A549 (cell line): ENCODE results near the gene HOXA10. TPM values are rescaled to one million over a fixed set of nuclear protein-coding genes. Genes with fewer than 3 reads are reported as not detected.

Experiments
- ATAC-seq, 2 experiments: fragments of 200-7000 bp in 1 of 2; fragments of >200 bp in 1 of 2; cut with Nextera tagmentation in 1 of 2; cut with Tn5 transposase in 1 of 2; 3 replicates each; pipeline versions ENCODE4 v1.8.0 to v1.9.1; 2018 to 2020; ENCODE audit warnings: mild to moderate bottlenecking in 1 of 2, moderate library complexity in 1 of 2
- CTCF ChIA-PET: fragments of 300-600 bp; sonication (Branson Sonifier 250); formaldehyde crosslinking; extraction: SDS; loops from one replicate; lab custom pipeline; 2021; ENCODE audit warnings: antibody characterized with exemption, inconsistent platforms; lab: Yijun Ruan, JAX
- POLR2A ChIA-PET: fragments of 350-600 bp; formaldehyde crosslinking; extraction: SDS; loops from one replicate; lab custom pipeline; 2021; ENCODE audit warnings: antibody characterized with exemption, inconsistent platforms; lab: Yijun Ruan, JAX
- DNase-seq, 2 experiments: peaks; one replicate each; pipeline versions ENCODE4 v3.0.0 to v3.0.0-alpha.2; 2011 to 2016; ENCODE audit warnings: low read depth in 1 of 2, low spot score in 1 of 2
- FAIRE-seq: peaks from 2 replicates; lab custom pipeline; 2011; peaks lifted over from hg19 to GRCh38; lab: Jason Lieb, UNC
- H3K27ac ChIP-seq, 2 experiments: fragments of >200 bp; sonication (Bioruptor Twin); formaldehyde crosslinking; 3 replicates each; pipeline ENCODE4 v1.5.1; 2016 to 2017
- H3K4me1 ChIP-seq: fragments of >200 bp; sonication (Bioruptor Twin); formaldehyde crosslinking; 3 replicates; pipeline ENCODE4 v1.6.1; 2016
- H3K4me2 ChIP-seq: fragments of >200 bp; sonication (Bioruptor Twin); formaldehyde crosslinking; 3 replicates; pipeline ENCODE4 v1.6.1; 2016
- H3K4me3 ChIP-seq: fragments of >200 bp; sonication (Bioruptor Twin); formaldehyde crosslinking; 3 replicates; pipeline ENCODE4 v1.5.1; 2016
- H3K9me3 ChIP-seq: fragments of >200 bp; sonication (Bioruptor Twin); formaldehyde crosslinking; 3 replicates; pipeline ENCODE4 v1.6.1; 2016
- CBX2 ChIP-seq: fragments of 200-600 bp; sonication (generic); IDR thresholded peaks from 2 replicates; pipeline ENCODE4 v1.6.1; 2016; ENCODE audit warnings: low read depth, mild to moderate bottlenecking, borderline replicate concordance
- CBX8 ChIP-seq: fragments of 200-600 bp; sonication (generic); IDR thresholded peaks from 2 replicates; pipeline ENCODE4 v1.6.1; 2016
- CHD2 ChIP-seq: fragments of 150-350 bp; IDR thresholded peaks from 2 replicates; pipeline ENCODE4 v1.6.1; 2014; ENCODE audit warnings: low read length; ENCODE audit not compliant: partially characterized antibody
- EHMT2 ChIP-seq: fragments of 200-600 bp; sonication (generic); IDR thresholded peaks from 2 replicates; pipeline ENCODE4 v1.6.1; 2016; ENCODE audit warnings: antibody characterized with exemption, low read depth, mild to moderate bottlenecking, moderate library complexity
- EP300 ChIP-seq, 2 experiments: fragments of >200 bp; sonication (Bioruptor Twin); formaldehyde crosslinking; IDR thresholded peaks; 2 replicates in 1 of 2; 3 replicates in 1 of 2; pipeline ENCODE4 v1.6.1; 2016 to 2017
- FOSB ChIP-seq: fragments of 250-450 bp; sonication (Bioruptor Pico); IDR thresholded peaks from 2 replicates; pipeline ENCODE4 v1.5.0; 2020; ENCODE audit warnings: mild to moderate bottlenecking, moderate library complexity
- FOXS1 ChIP-seq: fragments of 250-450 bp; sonication (Bioruptor Pico); IDR thresholded peaks from 2 replicates; pipeline ENCODE4 v1.5.0; 2020; ENCODE audit warnings: mild to moderate bottlenecking, moderate library complexity
- GATA3 ChIP-seq: IDR thresholded peaks from 2 replicates; pipeline ENCODE4 v1.6.1; 2012; ENCODE audit warnings: borderline replicate concordance
- HOXA7 ChIP-seq: fragments of 250-450 bp; sonication (Bioruptor Pico); IDR thresholded peaks from 2 replicates; pipeline ENCODE4 v1.5.0; 2020; ENCODE audit warnings: mild to moderate bottlenecking, moderate library complexity
- HOXB13 ChIP-seq: fragments of 250-450 bp; sonication (Bioruptor Pico); IDR thresholded peaks from 2 replicates; pipeline ENCODE4 v1.5.0; 2020; ENCODE audit warnings: low read depth, mild to moderate bottlenecking, moderate library complexity
- HOXB5 ChIP-seq: fragments of 250-450 bp; sonication (Bioruptor Pico); IDR thresholded peaks from 2 replicates; pipeline ENCODE4 v1.5.0; 2020; ENCODE audit warnings: mild to moderate bottlenecking, moderate library complexity
- JUNB ChIP-seq: fragments of >200 bp; sonication (Bioruptor Twin); formaldehyde crosslinking; IDR thresholded peaks from 2 replicates; pipeline ENCODE4 v1.6.1; 2016
- KDM1A ChIP-seq: fragments of 200-600 bp; sonication (generic); IDR thresholded peaks from 2 replicates; pipeline ENCODE4 v1.6.1; 2016; ENCODE audit warnings: low read depth, mild to moderate bottlenecking
- KDM5A ChIP-seq: fragments of 200-600 bp; sonication (generic); IDR thresholded peaks from 2 replicates; pipeline ENCODE4 v1.6.1; 2016; ENCODE audit warnings: antibody characterized with exemption, mild to moderate bottlenecking
- MAZ ChIP-seq: fragments of 150-350 bp; IDR thresholded peaks from 2 replicates; pipeline ENCODE4 v1.6.1; 2014; ENCODE audit warnings: antibody characterized with exemption, low read depth, low read length, borderline replicate concordance
- NPAS2 ChIP-seq: fragments of 250-450 bp; sonication (Bioruptor Pico); IDR thresholded peaks from 2 replicates; pipeline ENCODE4 v1.8.0; 2022; ENCODE audit warnings: mild to moderate bottlenecking, moderate library complexity, borderline replicate concordance
- NR3C1 ChIP-seq: fragments of >200 bp; sonication (Bioruptor Twin); formaldehyde crosslinking; IDR thresholded peaks from 3 replicates; pipeline ENCODE4 v1.6.1; 2017
- PHF8 ChIP-seq: fragments of 200-600 bp; sonication (generic); IDR thresholded peaks from 2 replicates; pipeline ENCODE4 v1.6.1; 2016; ENCODE audit warnings: low read depth, mild to moderate bottlenecking, antibody characterized with exemption, moderate library complexity, borderline replicate concordance
- POLR2AphosphoS2 ChIP-seq: conservative IDR thresholded peaks from 2 replicates; pipeline ENCODE4 v1.6.1; 2012; ENCODE audit warnings: low read length, improper control_type of control experiment, inconsistent platforms
- RAD21 ChIP-seq, 2 experiments: fragments of >200 bp in 1 of 2; sonication (Bioruptor Twin) in 1 of 2; formaldehyde crosslinking in 1 of 2; IDR thresholded peaks in 1 of 2; conservative IDR thresholded peaks in 1 of 2; 2 replicates in 1 of 2; 3 replicates in 1 of 2; pipeline ENCODE4 v1.6.1; 2012 to 2018; ENCODE audit warnings: inconsistent platforms in 1 of 2
- RFX5 ChIP-seq: fragments of 450-650 bp; IDR thresholded peaks from 2 replicates; pipeline ENCODE4 v1.7.1; 2014; ENCODE audit warnings: antibody characterized with exemption, mild to moderate bottlenecking, moderate library complexity
- RNF2 ChIP-seq: fragments of 200-600 bp; sonication (generic); IDR thresholded peaks from 2 replicates; pipeline ENCODE4 v1.6.1; 2016; ENCODE audit warnings: low read depth, mild to moderate bottlenecking, antibody characterized with exemption, moderate library complexity, borderline replicate concordance
- SREBF2 ChIP-seq: fragments of 450-650 bp; IDR thresholded peaks from 2 replicates; pipeline ENCODE4 v1.6.1; 2014; ENCODE audit warnings: mild to moderate bottlenecking, moderate library complexity
- ZC3H11A ChIP-seq: fragments of 450-650 bp; IDR thresholded peaks from 2 replicates; pipeline ENCODE4 v1.6.1; 2014; ENCODE audit warnings: antibody characterized with exemption, mild to moderate bottlenecking
- ZNF302 ChIP-seq: fragments of 250-450 bp; sonication (Bioruptor Pico); IDR thresholded peaks from 2 replicates; pipeline ENCODE4 v1.9.0; 2021; ENCODE audit warnings: inconsistent platforms, mild to moderate bottlenecking, moderate library complexity
- ZSCAN20 ChIP-seq: fragments of 250-450 bp; sonication (Bioruptor Pico); IDR thresholded peaks from 2 replicates; pipeline ENCODE4 v1.8.0; 2022; ENCODE audit warnings: mild to moderate bottlenecking, moderate library complexity
- WGBS: methylation state at CpG from one replicate; pipeline ENCODE4 v1.1.6; 2017; ENCODE audit errors: missing lambda C conversion rate; 5-methylcytosine and 5-hydroxymethylcytosine counted together
- polyA plus RNA-seq, 4 experiments: library from polyadenylated mRNA; depleted of rRNA in 3 of 4; stranded (reverse); fragments of >200 nt; fragmentation: RNase III in 1 of 4; extraction: RNeasy Plus Mini Kit Qiagen cat#74134 plus additional on column Dnase treatment in 1 of 4; gene quantifications; 2 replicates in 3 of 4; 3 replicates in 1 of 4; pipeline ENCODE4 v1.2.3, GENCODE V29; 2011 to 2017

The HOXA10 gene
- polyA plus RNA-seq, 2 of the 4 experiments (the other 2 are of a cell fraction), result 5.2 to 7.7 TPM

- no peak for TF ChIP-seq HOXB13 (CRISPR knock-in tag)
- TF ChIP-seq FOXS1, result no peak
- no peak for TF ChIP-seq POLR2AphosphoS2
- TF ChIP-seq HOXB5 (CRISPR knock-in tag), result no peak
- no peak for TF ChIP-seq RFX5
- TF ChIP-seq JUNB, result no peak
- TF ChIP-seq EP300 (IDR thresholded peaks at IDR 0.05), result no peak
- TF ChIP-seq ZC3H11A, result no peak
- no peak for TF ChIP-seq CHD2
These were observed 10.1 kb downstream of the HOXA10 start (continued) for GRCh38 chr7:27164045-27164366.

GRCh38 chr7:27163288-27164044 lies 10.7 kb downstream of the HOXA10 start:
- POLR2A ChIA-PET, result no interaction called here
- ATAC-seq (no peak), DNase-seq (no peak), FAIRE-seq (no peak)
- WGBS, result 93% methylated on average over 24 of the region's 24 CpGs
- Histone ChIP-seq H3K4me1 (0 out of 3 replicates have a peak, but pooled peaks cover 3% of the 10 kb centered on the region), H3K9me3 (no peaks in the 10 kb centered on the region), H3K4me3 (no peak overlapping the region), H3K4me2 (no peak overlapping the region), H3K27ac (no peak overlapping the region)
- TF ChIP-seq ZC3H11A, result no peak
- TF ChIP-seq HOXA7 (CRISPR knock-in tag), result no peak
- TF ChIP-seq RNF2, result no peak
- TF ChIP-seq SREBF2, result no peak
- TF ChIP-seq KDM1A, result no peak
- TF ChIP-seq KDM5A, result no peak
- TF ChIP-seq NPAS2 (CRISPR knock-in tag), result no peak
- TF ChIP-seq MAZ, result no peak
- TF ChIP-seq ZSCAN20 (CRISPR knock-in tag), result no peak
- TF ChIP-seq FOXS1, result no peak
- TF ChIP-seq EHMT2, result no peak
- TF ChIP-seq EP300 (IDR thresholded peaks at IDR 0.05), result no peak
- no peak for TF ChIP-seq RAD21 (conservative IDR thresholded peaks at IDR 0.05 in 1 of 2, IDR thresholded peaks at IDR 0.05 in 1 of 2)
- TF ChIP-seq NR3C1, result no peak
- no peak for TF ChIP-seq CBX8
- no peak for TF ChIP-seq GATA3
- TF ChIP-seq JUNB, result no peak
- CTCF ChIA-PET, result interaction anchor here (0.5 to 7.0 kb wide), 12 partner anchors 9 to 1271 kb away, joined by 3 to 160 read pairs (median 4); partner anchors contain the start of genes HOXA10, HOXA5 and HOXA6

- no peak overlapping the region for H3K27ac ChIP-seq
- H3K9me3 ChIP-seq, result no peaks in the 10 kb centered on the region
- TF ChIP-seq ZNF302 (CRISPR knock-in tag), result no peak
- TF ChIP-seq CBX2, result no peak
- no peak for TF ChIP-seq PHF8
- no peak for TF ChIP-seq FOSB (CRISPR knock-in tag)
- TF ChIP-seq FOXS1, result no peak
- ChIA-PET CTCF (interaction anchor here (0.5 to 7.0 kb wide), 14 partner anchors 9 to 1270 kb away, joined by 3 to 160 read pairs (median 4); partner anchors contain the start of genes HOXA10, HOXA5 and HOXA6), POLR2A (no interaction called here)
- H3K4me2 ChIP-seq, result no peak overlapping the region
- 82% methylated on average over 7 of the region's 7 CpGs for whole genome bisulfite sequencing
- H3K4me1 ChIP-seq, result 0 out of 3 replicates have a peak, but pooled peaks cover 3% of the 10 kb centered on the region
- no peak for DNase-seq
- no peak for FAIRE-seq
- H3K4me3 ChIP-seq, result no peak overlapping the region
- no peak for ATAC-seq
These were observed 11.4 kb downstream of the HOXA10 start for GRCh38 chr7:27162561-27163287.
